ENCODE results near the gene CEP20.
A peak's percentile ranks its signal among the peaks of the same experiment; 100 is the strongest.

Gene CEP20

GRCh38 chr16:15897121-15897780, 8.8 kb upstream of the CEP20 start:
- DNase-seq: no peak

- DNase-seq: no peak
Measured at GRCh38 chr16:15894571-15895374, 6.4 kb upstream of the CEP20 start.

- DNase-seq: no peak
Measured at GRCh38 chr16:15891508-15891907, 3.1 kb upstream of the CEP20 start.

GRCh38 chr16:15887283-15887682, 1.1 kb downstream of the CEP20 start:
- no peak for DNase-seq

- no peak for DNase-seq
Measured at GRCh38 chr16:15886078-15886477, 2.3 kb downstream of the CEP20 start.

- DNase-seq: no peak
Measured at GRCh38 chr16:15885560-15886001, 2.8 kb downstream of the CEP20 start.

GRCh38 chr16:15882563-15882962, 5.8 kb downstream of the CEP20 start:
- no peak for DNase-seq

- no peak for DNase-seq
Measured at GRCh38 chr16:15881794-15882379, 6.5 kb downstream of the CEP20 start.

- no peak for DNase-seq
Measured at GRCh38 chr16:15880434-15881308, 7.7 kb downstream of the CEP20 start.

- DNase-seq: no peak
Measured at GRCh38 chr16:15879255-15879811, 9.1 kb downstream of the CEP20 start.

- DNase-seq: no peak
Measured at GRCh38 chr16:15876503-15876902, 11.9 kb downstream of the CEP20 start.

- DNase-seq: peak; percentile 3
Measured at GRCh38 chr16:15874745-15875314, 13.6 kb downstream of the CEP20 start.

- no peak for DNase-seq
Measured at GRCh38 chr16:15873737-15874136, 14.7 kb downstream of the CEP20 start.

GRCh38 chr16:15873301-15873700, 15.1 kb downstream of the CEP20 start:
- DNase-seq: no peak

GRCh38 chr16:15870011-15870410, 18.4 kb downstream of the CEP20 start:
- DNase-seq: no peak

GRCh38 chr16:15866451-15866850, 22.0 kb downstream of the CEP20 start:
- DNase-seq: no peak

GRCh38 chr16:15865742-15866141, 22.7 kb downstream of the CEP20 start:
- DNase-seq: no peak

- DNase-seq: no peak
Measured at GRCh38 chr16:15864939-15865338, 23.5 kb downstream of the CEP20 start.

GRCh38 chr16:15861996-15862395, 26.4 kb downstream of the CEP20 start:
- no peak for DNase-seq

GRCh38 chr16:15858921-15859668, 29.3 kb downstream of the CEP20 start:
- no peak for DNase-seq

GRCh38 chr16:15857724-15858560, 30.5 kb downstream of the CEP20 start:
- no peak for DNase-seq
